Stomach (tissue), 9 donors: Measurements from ENCODE around the gene ADAMTSL4. TPM values are rescaled to one million over a fixed set of nuclear protein-coding genes. Genes with fewer than 3 reads are reported as not detected.
"Not testable (repeated sequence)": the region's sequence is repeated elsewhere in the genome, so short reads cannot be mapped to it uniquely, and the experiment has no call there.

ENCODE experiments used
- DNase-seq, 2 donors: peaks; one replicate each; pipeline versions ENCODE4 v3.0.0 to v3.0.0-alpha.2; 2013 to 2019
- H3K27ac ChIP-seq, 5 donors: fragments of 200-600 bp in 4 of 5; sonication (generic) in 4 of 5; one replicate each; pipeline ENCODE4 v1.5.1; 2013 to 2019; ENCODE audit warnings: mild to moderate bottlenecking in 1 of 5, moderate library complexity in 1 of 5
- H3K27me3 ChIP-seq, 3 donors: fragments of 200-600 bp; sonication (generic); one replicate each; pipeline ENCODE4 v1.5.1; 2017 to 2019; ENCODE audit warnings: mixed run types in 1 of 3
- H3K36me3 ChIP-seq, 4 donors: fragments of 200-600 bp; sonication (generic); 1 replicate in 3 of 4; 2 replicates in 1 of 4; pipeline ENCODE4 v1.5.1; 2016 to 2019
- H3K4me1 ChIP-seq, 4 donors: fragments of 200-600 bp; sonication (generic); one replicate each; pipeline ENCODE4 v1.5.1; 2016 to 2019
- H3K4me3 ChIP-seq, 4 donors: fragments of 200-600 bp; sonication (generic) in 3 of 4; one replicate each; pipeline ENCODE4 v1.5.1; 2016 to 2019; ENCODE audit warnings: mild to moderate bottlenecking in 1 of 4
- H3K9me3 ChIP-seq, 4 donors: fragments of 200-600 bp; sonication (generic); one replicate each; pipeline ENCODE4 v1.5.1; 2016 to 2019
- EP300 ChIP-seq: sonication (generic); formaldehyde crosslinking; IDR thresholded peaks from one replicate; pipeline ENCODE4 v1.6.1; 2017; ENCODE audit warnings: antibody characterized with exemption
- POLR2A ChIP-seq, 4 donors: fragments of 450-650 bp; IDR thresholded peaks; one replicate each; pipeline ENCODE4 v1.6.1; 2016; ENCODE audit warnings: antibody characterized with exemption in 4 of 4, control low read depth in 2 of 4, mild to moderate bottlenecking in 1 of 4, moderate library complexity in 1 of 4
- POLR2AphosphoS5 ChIP-seq, 3 donors: sonication (generic); formaldehyde crosslinking; IDR thresholded peaks; one replicate each; pipeline ENCODE4 v1.6.1; 2016; ENCODE audit warnings: antibody characterized with exemption in 3 of 3
- WGBS, 5 donors: extraction: QIAGEN DNeasy Blood & Tissue Kit in 3 of 5; methylation state at CpG; one replicate each; pipeline versions ENCODE4 v1.1.5 to v1.1.7; 2013 to 2018; 5-methylcytosine and 5-hydroxymethylcytosine counted together
- intact Hi-C: fragments of 100-400 bp; cut with DNase I; formaldehyde crosslinking; loops from one replicate; pipeline ENCODE4 v1.15.1; 2023; ENCODE audit warnings: low total_unique reads
- polyA plus RNA-seq, 3 donors: library from polyadenylated mRNA; stranded (reverse); fragments of 200-250 nt; gene quantifications; one replicate each; pipeline ENCODE4 v1.2.3, GENCODE V29; 2013
- total RNA-seq, 5 donors: library from RNA; depleted of rRNA; stranded (reverse); fragments of >200 nt; gene quantifications; one replicate each; pipeline versions ENCODE4 v1.1.0 to v1.2.3, GENCODE V29; 2014 to 2016
- TF ChIP-seq, protein P1 (sequence below), 7 experiments: fragments of 450-650 bp in 4 of 7; fragments of 200-600 bp in 3 of 7; sonication (generic) in 3 of 7; IDR thresholded peaks; one replicate each; pipeline ENCODE4 v1.5.1; 2016 to 2019; ENCODE audit warnings: antibody characterized with exemption in 7 of 7, control low read depth in 2 of 7, mild to moderate bottlenecking in 1 of 7
- donor health status: healthy with polysubstance abuse.
- donor health status: Bipolar disorder and iron deficiency.
- donor health status: healthy.

Gene ADAMTSL4
- total and polyA plus RNA-seq, 8 donors = 4.9 to 54.2 (median 10.2) TPM

DNA sequence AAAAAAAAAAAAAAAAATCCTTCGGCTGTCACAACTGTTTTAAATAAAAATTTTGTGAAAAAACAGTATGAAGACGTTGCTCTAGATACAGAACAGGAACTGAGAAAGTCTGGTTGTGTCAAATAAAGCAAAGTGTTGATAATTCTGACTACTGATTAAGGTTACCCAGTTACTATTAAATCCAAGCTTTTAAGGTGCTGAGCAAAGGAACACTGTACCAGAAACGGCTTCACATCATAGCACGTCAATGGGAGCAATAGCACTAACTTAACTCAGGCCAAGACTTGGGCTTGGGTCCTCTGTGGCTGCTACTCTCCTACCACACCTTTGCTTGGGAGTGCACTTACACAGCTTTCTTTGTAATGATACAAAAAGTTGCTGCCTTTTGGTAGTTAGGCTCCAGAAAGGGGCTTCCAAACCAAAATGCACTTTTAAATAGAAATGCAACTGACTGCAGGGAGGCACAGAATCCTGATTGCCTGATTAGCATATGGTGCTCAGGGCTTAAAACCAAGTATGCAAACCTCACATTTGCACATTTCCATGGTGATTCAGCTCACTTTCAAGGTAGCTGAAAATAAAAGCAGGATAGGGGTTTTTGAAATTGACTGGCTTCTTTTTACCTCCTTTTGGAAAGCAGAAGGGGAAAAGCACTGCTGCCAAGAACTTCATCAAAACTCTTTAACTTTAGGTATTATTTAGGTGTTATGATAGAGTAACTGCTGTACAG is 23.9 kb downstream of the ADAMTSL4 start:
- WGBS, 5 donors = 39 to 67% (median 45%) methylated on average over 4 of the region's 4 CpGs
- Histone ChIP-seq H3K27me3 (no peaks in the 10 kb centered on the region), H3K4me1 (peaks cover 74 to 83% (median 78%) of the 10 kb centered on the region in 4 donors), H3K9me3 (no peaks in the 10 kb centered on the region), H3K27ac (peak overlapping the region; percentile 13 to 100 (median 100)), H3K36me3 (peaks cover 56 to 82% (median 73%) of the 10 kb centered on the region in 4 donors), H3K4me3 (peak overlapping the region in 3 of 4 donors; percentile 8 to 95 (median 80))
- TF ChIP-seq POLR2A (IDR thresholded peaks at IDR 0.05) = no peak
- no peak for TF ChIP-seq EP300
- TF ChIP-seq POLR2AphosphoS5 (IDR thresholded peaks at IDR 0.05) = peak in 2 of 3 donors; percentile 61 to 62
- intact Hi-C loops = no loop called here
- peak in 1 of 2 donors; percentile 13 for DNase-seq

DNA sequence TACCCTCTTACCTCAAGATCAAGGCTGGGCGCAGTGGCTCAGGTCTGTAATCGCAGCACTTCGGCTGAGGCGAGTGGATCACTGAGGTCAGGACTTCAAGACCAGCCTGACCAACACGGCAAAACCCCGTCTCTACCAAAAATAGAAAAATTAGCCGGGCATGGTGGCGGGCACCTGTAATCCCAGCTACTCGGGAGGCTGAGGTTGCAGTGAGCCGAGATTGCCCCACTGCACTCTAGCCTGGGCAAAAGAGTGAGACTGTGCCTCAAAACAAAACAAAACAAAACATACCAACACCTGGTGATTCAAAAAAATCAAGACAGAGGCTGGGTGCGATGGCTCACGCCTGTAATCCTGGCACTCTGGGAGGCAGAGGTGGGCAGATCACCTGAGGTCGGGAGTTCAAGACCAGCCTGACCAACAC is 24.5 kb downstream of the ADAMTSL4 start:
- Histone ChIP-seq H3K4me1 (peaks cover 70 to 77% (median 74%) of the 10 kb centered on the region in 4 donors), H3K27ac (peak overlapping the region; percentile 21 to 100 (median 100)), H3K36me3 (peaks cover 57 to 82% (median 73%) of the 10 kb centered on the region in 4 donors), H3K4me3 (peak overlapping the region in 3 of 4 donors; percentile 8 to 95 (median 80))
- TF ChIP-seq POLR2A (IDR thresholded peaks at IDR 0.05) (peak in 1 of 4 donors; percentile 43), POLR2AphosphoS5 (IDR thresholded peaks at IDR 0.05) (peak in 2 of 3 donors; percentile 67 to 68)
- 64 to 82% (median 76%) methylated on average over 13 of the region's 13 CpGs for WGBS, 5 donors
- peak in 1 of 2 donors; percentile 13 for DNase-seq
- H3K27me3 ChIP-seq, intact Hi-C loops, H3K9me3 ChIP-seq: not testable (repeated sequence)

- Histone ChIP-seq H3K27me3 (no peaks in the 10 kb centered on the region), H3K4me1 (peaks cover 62 to 69% (median 66%) of the 10 kb centered on the region in 4 donors), H3K9me3 (no peaks in the 10 kb centered on the region), H3K4me3 (peak overlapping the region; percentile 74 to 99 (median 88)), H3K27ac (peak overlapping the region; percentile 82 to 100 (median 100)), H3K36me3 (peaks cover 60 to 81% (median 73%) of the 10 kb centered on the region in 4 donors)
- TF ChIP-seq POLR2AphosphoS5 (IDR thresholded peaks at IDR 0.05) (peak in 2 of 3 donors; percentile 46 to 67), EP300 (no peak)
- intact Hi-C loops = no loop called here
- peak in 1 of 2 donors; percentile 38 for DNase-seq
- WGBS, 5 donors = 22 to 37% (median 27%) methylated on average over 6 of the region's 6 CpGs
Measured at GRCh38 chr1:150574260-150575071, 25.3 kb downstream of the ADAMTSL4 start.

- intact Hi-C loops = no loop called here
- Histone ChIP-seq H3K36me3 (peaks cover 60 to 75% (median 70%) of the 10 kb centered on the region in 4 donors), H3K27me3 (no peaks in the 10 kb centered on the region), H3K4me3 (peak overlapping the region; percentile 74 to 99 (median 88)), H3K9me3 (no peaks in the 10 kb centered on the region), H3K4me1 (peaks cover 58 to 67% (median 62%) of the 10 kb centered on the region in 4 donors), H3K27ac (peak overlapping the region in 4 of 5 donors; percentile 94 to 100 (median 100))
- 11 to 23% (median 16%) methylated on average over 4 of the region's 4 CpGs for WGBS, 5 donors
- peak in 1 of 2 donors; percentile 19 for DNase-seq
- TF ChIP-seq, protein P1, sequence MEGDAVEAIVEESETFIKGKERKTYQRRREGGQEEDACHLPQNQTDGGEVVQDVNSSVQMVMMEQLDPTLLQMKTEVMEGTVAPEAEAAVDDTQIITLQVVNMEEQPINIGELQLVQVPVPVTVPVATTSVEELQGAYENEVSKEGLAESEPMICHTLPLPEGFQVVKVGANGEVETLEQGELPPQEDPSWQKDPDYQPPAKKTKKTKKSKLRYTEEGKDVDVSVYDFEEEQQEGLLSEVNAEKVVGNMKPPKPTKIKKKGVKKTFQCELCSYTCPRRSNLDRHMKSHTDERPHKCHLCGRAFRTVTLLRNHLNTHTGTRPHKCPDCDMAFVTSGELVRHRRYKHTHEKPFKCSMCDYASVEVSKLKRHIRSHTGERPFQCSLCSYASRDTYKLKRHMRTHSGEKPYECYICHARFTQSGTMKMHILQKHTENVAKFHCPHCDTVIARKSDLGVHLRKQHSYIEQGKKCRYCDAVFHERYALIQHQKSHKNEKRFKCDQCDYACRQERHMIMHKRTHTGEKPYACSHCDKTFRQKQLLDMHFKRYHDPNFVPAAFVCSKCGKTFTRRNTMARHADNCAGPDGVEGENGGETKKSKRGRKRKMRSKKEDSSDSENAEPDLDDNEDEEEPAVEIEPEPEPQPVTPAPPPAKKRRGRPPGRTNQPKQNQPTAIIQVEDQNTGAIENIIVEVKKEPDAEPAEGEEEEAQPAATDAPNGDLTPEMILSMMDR (IDR thresholded peaks at IDR 0.05) = no peak
- TF ChIP-seq POLR2AphosphoS5 (IDR thresholded peaks at IDR 0.05) (no peak), EP300 (no peak), POLR2A (IDR thresholded peaks at IDR 0.05) (no peak)
Measured at GRCh38 chr1:150575072-150575489, 25.9 kb downstream of the ADAMTSL4 start.

DNA sequence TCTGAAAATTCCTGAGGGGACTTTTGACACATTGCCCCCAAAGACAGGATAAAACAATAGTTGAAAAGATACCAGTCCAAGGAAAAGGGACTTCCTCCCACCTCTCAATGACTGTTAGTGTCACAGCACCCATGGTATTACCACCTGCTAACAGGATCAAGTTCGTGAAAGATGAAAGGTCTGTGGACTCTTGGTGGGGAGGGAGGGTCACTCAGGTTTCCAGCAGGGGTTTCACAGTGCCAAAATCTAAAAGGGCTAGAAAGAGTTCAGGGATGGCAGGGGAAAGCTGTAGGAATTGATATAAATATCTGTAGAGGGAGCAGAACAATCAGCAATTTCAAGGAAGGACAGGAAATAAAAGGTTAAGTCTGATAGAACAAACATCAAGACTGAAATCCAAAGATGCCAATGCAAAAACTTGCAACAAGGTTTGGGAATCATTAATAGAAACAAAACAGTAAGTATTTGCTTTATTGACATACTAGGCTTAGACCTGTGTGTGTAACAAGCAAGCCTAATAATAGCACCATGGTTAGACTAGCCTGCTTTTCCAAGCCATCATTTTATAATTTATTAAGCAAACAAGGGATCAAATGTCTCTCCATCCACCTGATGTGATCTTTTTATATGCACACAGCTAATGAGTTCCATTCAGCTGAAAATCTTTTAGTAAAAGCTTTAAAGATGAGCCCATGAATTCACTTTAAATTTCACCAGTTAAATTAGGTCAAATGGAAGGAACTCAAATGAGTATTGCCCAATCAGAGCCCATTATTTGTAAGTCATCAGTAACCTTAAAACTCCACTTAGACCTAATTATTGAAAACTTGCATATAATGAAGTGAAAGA is 26.5 kb downstream of the ADAMTSL4 start:
- TF ChIP-seq POLR2A (IDR thresholded peaks at IDR 0.05) (peak in 1 of 4 donors; percentile 10), EP300 (no peak), POLR2AphosphoS5 (IDR thresholded peaks at IDR 0.05) (peak in 2 of 3 donors; percentile 54 to 56)
- TF ChIP-seq, protein P1 (IDR thresholded peaks at IDR 0.05) = no peak
- peak in 1 of 2 donors; percentile 30 for DNase-seq

More for the DNA sequence above, 26.5 kb downstream of the ADAMTSL4 start:
- intact Hi-C loops = no loop called here
- Histone ChIP-seq H3K27me3 (no peaks in the 10 kb centered on the region), H3K4me3 (peak overlapping the region; percentile 74 to 99 (median 88)), H3K4me1 (peaks cover 58 to 67% (median 61%) of the 10 kb centered on the region in 4 donors), H3K9me3 (no peaks in the 10 kb centered on the region), H3K36me3 (peaks cover 60 to 70% (median 67%) of the 10 kb centered on the region in 4 donors), H3K27ac (peak overlapping the region in 4 of 5 donors; percentile 94 to 100 (median 100))
- 3 to 14% (median 8%) methylated on average over 1 of the region's 1 CpG for WGBS, 5 donors
